ENCODE measurements around the gene HPS1. TPM values are rescaled to one million over a fixed set of nuclear protein-coding genes. Genes with fewer than 3 reads are reported as not detected.

HPS1 gene
- total RNA-seq, 1 experiment from 2014 or later: 47.4 TPM

DNA sequence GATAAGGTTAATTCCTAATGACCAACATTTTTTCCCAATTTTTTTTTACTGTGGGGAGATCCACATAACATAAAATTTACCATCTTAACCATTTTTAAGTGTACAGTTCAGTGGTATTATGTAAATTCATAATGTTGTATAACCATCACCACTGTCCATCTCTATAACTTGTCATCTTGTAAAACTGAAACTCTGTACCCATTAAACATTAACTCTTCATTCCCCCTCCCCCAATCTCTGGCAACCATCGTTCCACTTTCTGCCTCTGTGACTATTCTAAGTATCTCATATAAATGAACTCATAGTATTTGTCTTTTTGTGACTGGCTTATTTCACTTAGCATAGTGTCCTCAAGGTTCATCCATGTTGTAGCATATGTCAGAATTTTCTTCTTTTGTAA is 46.0 kb upstream of the HPS1 start:
- no CpG with 5 or more reads among the region's 1 CpG for WGBS (ENCODE audit: extremely low coverage, insufficient read length, low lambda C conversion rate)
- Histone ChIP-seq H3K9ac (ENCODE audit: extremely low read depth, insufficient read length, low read length) (no peak overlapping the region), H3T11ph (ENCODE audit: low read length) (no peak overlapping the region), H2BK12ac (ENCODE audit: insufficient read length, low read depth, low read length) (no peak overlapping the region), H2AK5ac (ENCODE audit: insufficient read length, low read length) (no peak overlapping the region), H3K23ac (ENCODE audit: insufficient read length, low read depth, low read length) (no peak overlapping the region), H2BK120ac (ENCODE audit: low read depth, low read length, poor library complexity, severe bottlenecking) (no peak overlapping the region), H2BK15ac (ENCODE audit: low read depth, low read length) (no peak overlapping the region), H2BK20ac (ENCODE audit: low read depth, low read length, poor library complexity, severe bottlenecking) (no peak overlapping the region), H4K8ac (replicated peaks; ENCODE audit: insufficient read length, low read depth, low read length) (no peak overlapping the region), H3K9me3 (ENCODE audit: control insufficient read depth, low read depth, low read length) (no peaks in the 10 kb centered on the region), H3K79me2 (ENCODE audit: insufficient read depth, low read length) (no peaks in the 10 kb centered on the region), H4K91ac (ENCODE audit: insufficient read length, low read depth, low read length) (no peak overlapping the region), H3K18ac (ENCODE audit: insufficient read length, low read depth, low read length) (no peak overlapping the region), H3K27me3 (ENCODE audit: insufficient read depth, low read length) (no peaks in the 10 kb centered on the region), H3K4me2 (ENCODE audit: insufficient read depth, insufficient read length, low read length) (no peak overlapping the region), H3K27ac (ENCODE audit: insufficient read length, low read depth, low read length) (no peak overlapping the region), H3K4ac (ENCODE audit: low read depth, low read length) (no peak overlapping the region), H4K20me1 (ENCODE audit: control insufficient read depth, insufficient read depth, insufficient read length) (no peaks in the 10 kb centered on the region), H2AFZ (ENCODE audit: low read length) (no peak overlapping the region), H4K5ac (ENCODE audit: insufficient read length, low read depth, low read length) (no peak overlapping the region), H3K4me1 (ENCODE audit: insufficient read depth, low read length) (no peaks in the 10 kb centered on the region), H3K14ac (ENCODE audit: insufficient read depth, low read length) (no peak overlapping the region), H3K56ac (ENCODE audit: insufficient read length, low read depth, low read length) (no peak overlapping the region), H2BK5ac (ENCODE audit: insufficient read length, low read length) (no peak overlapping the region), H3K79me1 (ENCODE audit: insufficient read depth, low read depth, low read length, poor library complexity, severe bottlenecking) (no peaks in the 10 kb centered on the region), H3K23me2 (ENCODE audit: insufficient read length, low read depth, low read length, poor library complexity, severe bottlenecking) (no peaks in the 10 kb centered on the region)
- H3K27ac Mint-ChIP-seq: no peak overlapping the region
- no peak for DNase-seq
- H3K27me3 Mint-ChIP-seq (ENCODE audit: low read depth): peaks cover 1% of the 10 kb centered on the region; the same call in 1 of the 2 replicates
- no peaks in the 10 kb centered on the region for H3K4me1 Mint-ChIP-seq
- no peak overlapping the region for H3K4me3 Mint-ChIP-seq
- H3K9me3 Mint-ChIP-seq: peaks cover 11 to 15% of the 10 kb centered on the region in 2 experiments; a peak in 4 of 5 replicates
- TF ChIP-seq, protein P1, sequence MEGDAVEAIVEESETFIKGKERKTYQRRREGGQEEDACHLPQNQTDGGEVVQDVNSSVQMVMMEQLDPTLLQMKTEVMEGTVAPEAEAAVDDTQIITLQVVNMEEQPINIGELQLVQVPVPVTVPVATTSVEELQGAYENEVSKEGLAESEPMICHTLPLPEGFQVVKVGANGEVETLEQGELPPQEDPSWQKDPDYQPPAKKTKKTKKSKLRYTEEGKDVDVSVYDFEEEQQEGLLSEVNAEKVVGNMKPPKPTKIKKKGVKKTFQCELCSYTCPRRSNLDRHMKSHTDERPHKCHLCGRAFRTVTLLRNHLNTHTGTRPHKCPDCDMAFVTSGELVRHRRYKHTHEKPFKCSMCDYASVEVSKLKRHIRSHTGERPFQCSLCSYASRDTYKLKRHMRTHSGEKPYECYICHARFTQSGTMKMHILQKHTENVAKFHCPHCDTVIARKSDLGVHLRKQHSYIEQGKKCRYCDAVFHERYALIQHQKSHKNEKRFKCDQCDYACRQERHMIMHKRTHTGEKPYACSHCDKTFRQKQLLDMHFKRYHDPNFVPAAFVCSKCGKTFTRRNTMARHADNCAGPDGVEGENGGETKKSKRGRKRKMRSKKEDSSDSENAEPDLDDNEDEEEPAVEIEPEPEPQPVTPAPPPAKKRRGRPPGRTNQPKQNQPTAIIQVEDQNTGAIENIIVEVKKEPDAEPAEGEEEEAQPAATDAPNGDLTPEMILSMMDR (conservative IDR thresholded peaks at IDR 0.05): no peak
- peaks cover 0 to 8% (median 4%) of the 10 kb centered on the region in 3 experiments; a peak in 5 of 7 replicates for H3K36me3 Mint-ChIP-seq (ENCODE audit: insufficient read depth in 1 of 3, low read depth in 3 of 3)
